HepG2 (cell line): ENCODE measurements around the gene KCND1. TPM values are rescaled to one million over a fixed set of nuclear protein-coding genes. Genes with fewer than 3 reads are reported as not detected.

ENCODE experiments used
- ARNTL ChIP-seq: sonication (generic); formaldehyde crosslinking; IDR thresholded peaks from 2 replicates; pipeline ENCODE4 v1.4.0; 2020; ENCODE audit warnings: mild to moderate bottlenecking, missing genetic modification reagents
- ATF6 ChIP-seq: sonication (generic); formaldehyde crosslinking; conservative IDR thresholded peaks from 2 replicates; pipeline ENCODE4 v1.4.0; 2020; ENCODE audit warnings: missing genetic modification reagents
- HES4 ChIP-seq: sonication (generic); formaldehyde crosslinking; IDR thresholded peaks from 2 replicates; pipeline ENCODE4 v1.9.0; 2021; ENCODE audit warnings: mild to moderate bottlenecking, missing genetic modification reagents, borderline replicate concordance
- HMGA1 ChIP-seq: sonication (generic); formaldehyde crosslinking; conservative IDR thresholded peaks from 2 replicates; pipeline ENCODE4 v1.4.0; 2020; ENCODE audit warnings: missing genetic modification reagents
- NFAT5 ChIP-seq: sonication (generic); formaldehyde crosslinking; IDR thresholded peaks from 2 replicates; pipeline ENCODE4 v1.4.0; 2020; ENCODE audit warnings: missing genetic modification reagents
- RFX1 ChIP-seq: fragments of 450-650 bp; IDR thresholded peaks from 2 replicates; pipeline ENCODE4 v1.6.1; 2017
- SETDB1 ChIP-seq: sonication (generic); formaldehyde crosslinking; IDR thresholded peaks from 2 replicates; pipeline ENCODE4 v1.5.1; 2020; ENCODE audit warnings: missing genetic modification reagents, mild to moderate bottlenecking, borderline replicate concordance
- SIN3B ChIP-seq: fragments of 150-350 bp; IDR thresholded peaks from 2 replicates; pipeline ENCODE4 v1.6.1; 2014; ENCODE audit warnings: low read length
- SOX13 ChIP-seq, 3 experiments: fragments of 450-650 bp in 1 of 3; sonication (generic) in 1 of 3; formaldehyde crosslinking in 1 of 3; IDR thresholded peaks in 2 of 3; conservative IDR thresholded peaks in 1 of 3; 2 replicates each; pipeline versions ENCODE4 v1.5.0 to v1.6.1; 2016 to 2020; ENCODE audit warnings: antibody characterized with exemption in 1 of 3, mild to moderate bottlenecking in 1 of 3, missing compliant biosample characterization in 1 of 3, missing genetic modification reagents in 1 of 3, moderate library complexity in 1 of 3
- XRCC5 ChIP-seq: fragments of 200-400 bp; formaldehyde crosslinking; optimal IDR thresholded peaks from 2 replicates; pipeline ENCODE3; 2017; ENCODE audit warnings: mild to moderate bottlenecking, low read length
- ZFP41 ChIP-seq: sonication (generic); formaldehyde crosslinking; IDR thresholded peaks from 2 replicates; pipeline ENCODE4 v1.4.0; 2020; ENCODE audit warnings: mild to moderate bottlenecking, missing genetic modification reagents, borderline replicate concordance
- ZNF747 ChIP-seq: sonication (generic); formaldehyde crosslinking; IDR thresholded peaks from 2 replicates; pipeline ENCODE4 v1.8.1; 2023; ENCODE audit warnings: missing genetic modification reagents, mild to moderate bottlenecking, borderline replicate concordance
- polyA plus RNA-seq, 8 experiments: library from polyadenylated mRNA; depleted of rRNA in 3 of 8; stranded (reverse) in 7 of 8; unstranded in 1 of 8; fragments of >200 nt; fragmentation: Illumina TruSeq in 4 of 8; extraction: Trizol in 4 of 8; gene quantifications; 2 replicates each; pipeline versions ENCODE4 v1.2.1 to v1.2.3, GENCODE V29; 2011 to 2016; ENCODE audit warnings: low read depth in 4 of 8, missing spikeins in 1 of 8, mixed read lengths in 1 of 8; ENCODE audit not compliant: insufficient read depth in 1 of 8
- total RNA-seq, 5 experiments: library from RNA; depleted of rRNA; stranded (reverse); fragments of >200 nt; fragmentation: Illumina TruSeq; extraction: Trizol; gene quantifications; 2 replicates each; pipeline ENCODE4 v1.2.3, GENCODE V29; 2016; ENCODE audit warnings: low read depth in 1 of 5
- TF ChIP-seq, protein P1 (sequence below): sonication (generic); formaldehyde crosslinking; IDR thresholded peaks from 2 replicates; pipeline ENCODE4 v1.4.0; 2020; ENCODE audit warnings: missing genetic modification reagents
- TF ChIP-seq, protein P2 (sequence below), 2 experiments: sonication (generic) in 1 of 2; formaldehyde crosslinking in 1 of 2; IDR thresholded peaks; 2 replicates each; pipeline versions ENCODE4 v1.5.1 to v1.6.1; 2011 to 2020; ENCODE audit warnings: borderline replicate concordance in 1 of 2, low read depth in 1 of 2, low read length in 1 of 2, mild to moderate bottlenecking in 1 of 2, missing genetic modification reagents in 1 of 2, moderate library complexity in 1 of 2
- TF ChIP-seq, protein P3 (sequence below): IDR thresholded peaks from 2 replicates; pipeline ENCODE4 v1.6.1; 2016; ENCODE audit warnings: missing compliant biosample characterization, missing genetic modification reagents, borderline replicate concordance

KCND1 gene
- total and polyA plus RNA-seq, 2 of the 13 experiments (the other 11 are each of a cell fraction or from before 2014, with no cell fraction given), result 0.07 to 0.30 TPM

- TF ChIP-seq, protein P1, sequence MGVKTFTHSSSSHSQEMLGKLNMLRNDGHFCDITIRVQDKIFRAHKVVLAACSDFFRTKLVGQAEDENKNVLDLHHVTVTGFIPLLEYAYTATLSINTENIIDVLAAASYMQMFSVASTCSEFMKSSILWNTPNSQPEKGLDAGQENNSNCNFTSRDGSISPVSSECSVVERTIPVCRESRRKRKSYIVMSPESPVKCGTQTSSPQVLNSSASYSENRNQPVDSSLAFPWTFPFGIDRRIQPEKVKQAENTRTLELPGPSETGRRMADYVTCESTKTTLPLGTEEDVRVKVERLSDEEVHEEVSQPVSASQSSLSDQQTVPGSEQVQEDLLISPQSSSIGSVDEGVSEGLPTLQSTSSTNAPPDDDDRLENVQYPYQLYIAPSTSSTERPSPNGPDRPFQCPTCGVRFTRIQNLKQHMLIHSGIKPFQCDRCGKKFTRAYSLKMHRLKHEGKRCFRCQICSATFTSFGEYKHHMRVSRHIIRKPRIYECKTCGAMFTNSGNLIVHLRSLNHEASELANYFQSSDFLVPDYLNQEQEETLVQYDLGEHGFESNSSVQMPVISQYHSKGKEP, result no peak
- TF ChIP-seq RFX1 (no peak), SOX13 (IDR thresholded peaks at IDR 0.05) (no peak), SOX13 (CRISPR knock-in tag; conservative IDR thresholded peaks at IDR 0.05 in 1 of 2, IDR thresholded peaks at IDR 0.05 in 1 of 2) (no peak), HES4 (CRISPR knock-in tag) (no peak), HMGA1 (CRISPR knock-in tag) (no peak), ARNTL (CRISPR knock-in tag) (0 out of 2 replicates have a peak, but pooled peaks have one; percentile 19), XRCC5 (no peak), NFAT5 (CRISPR knock-in tag) (no peak), SIN3B (no peak), SETDB1 (CRISPR knock-in tag) (no peak), ZFP41 (no peak), ATF6 (CRISPR knock-in tag) (no peak), ZNF747 (CRISPR knock-in tag) (no peak)
- TF ChIP-seq, protein P2, sequence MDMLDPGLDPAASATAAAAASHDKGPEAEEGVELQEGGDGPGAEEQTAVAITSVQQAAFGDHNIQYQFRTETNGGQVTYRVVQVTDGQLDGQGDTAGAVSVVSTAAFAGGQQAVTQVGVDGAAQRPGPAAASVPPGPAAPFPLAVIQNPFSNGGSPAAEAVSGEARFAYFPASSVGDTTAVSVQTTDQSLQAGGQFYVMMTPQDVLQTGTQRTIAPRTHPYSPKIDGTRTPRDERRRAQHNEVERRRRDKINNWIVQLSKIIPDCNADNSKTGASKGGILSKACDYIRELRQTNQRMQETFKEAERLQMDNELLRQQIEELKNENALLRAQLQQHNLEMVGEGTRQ (IDR thresholded peaks at IDR 0.05; ENCODE audit: low read depth, low read length), result peak; percentile 67
- TF ChIP-seq, protein P2 (CRISPR knock-in tag; IDR thresholded peaks at IDR 0.05; ENCODE audit: borderline replicate concordance), result peak; percentile 69; the same call in 1 of the 2 replicates
- TF ChIP-seq, protein P3, sequence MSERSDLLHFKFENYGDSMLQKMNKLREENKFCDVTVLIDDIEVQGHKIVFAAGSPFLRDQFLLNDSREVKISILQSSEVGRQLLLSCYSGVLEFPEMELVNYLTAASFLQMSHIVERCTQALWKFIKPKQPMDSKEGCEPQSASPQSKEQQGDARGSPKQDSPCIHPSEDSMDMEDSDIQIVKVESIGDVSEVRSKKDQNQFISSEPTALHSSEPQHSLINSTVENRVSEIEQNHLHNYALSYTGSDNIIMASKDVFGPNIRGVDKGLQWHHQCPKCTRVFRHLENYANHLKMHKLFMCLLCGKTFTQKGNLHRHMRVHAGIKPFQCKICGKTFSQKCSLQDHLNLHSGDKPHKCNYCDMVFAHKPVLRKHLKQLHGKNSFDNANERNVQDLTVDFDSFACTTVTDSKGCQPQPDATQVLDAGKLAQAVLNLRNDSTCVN (CRISPR knock-in tag), result no peak
Observed at GRCh38 chrX:48918643-48919340, 52.9 kb downstream of the KCND1 start, which contains the start of gene PIM2 (continued).
